NCI-H1417 (cell line): ENCODE measurements around the gene PDLIM5.
"Not testable (repeated sequence)": the region's sequence is repeated elsewhere in the genome, so short reads cannot be mapped to it uniquely, and the experiment has no call there.

Experiments
- DNase-seq, 3 experiments: peaks; one replicate each; lab custom pipeline; 2025; lab: John Stamatoyannopoulos, UW

PDLIM5 gene

DNA sequence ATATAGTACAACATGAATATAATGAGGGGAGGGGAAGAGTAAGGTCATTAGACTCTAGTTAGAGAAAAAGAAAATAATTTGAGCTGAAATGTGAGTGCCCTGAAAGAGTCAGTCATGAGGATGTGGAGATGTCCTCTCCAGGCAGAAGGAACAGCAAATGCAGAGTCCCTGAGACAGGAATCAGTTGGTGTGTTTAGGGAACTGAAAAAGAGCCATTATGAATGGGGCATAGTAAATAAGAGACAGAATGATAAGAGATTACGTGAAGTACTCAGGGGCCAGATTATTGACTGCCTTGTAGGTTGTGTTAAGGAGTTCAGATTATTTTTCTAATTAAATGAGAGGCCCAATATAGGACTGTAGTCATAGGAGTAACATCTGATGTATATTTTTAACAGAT is 147.0 kb downstream of the PDLIM5 start:
- DNase-seq = no peak

DNA sequence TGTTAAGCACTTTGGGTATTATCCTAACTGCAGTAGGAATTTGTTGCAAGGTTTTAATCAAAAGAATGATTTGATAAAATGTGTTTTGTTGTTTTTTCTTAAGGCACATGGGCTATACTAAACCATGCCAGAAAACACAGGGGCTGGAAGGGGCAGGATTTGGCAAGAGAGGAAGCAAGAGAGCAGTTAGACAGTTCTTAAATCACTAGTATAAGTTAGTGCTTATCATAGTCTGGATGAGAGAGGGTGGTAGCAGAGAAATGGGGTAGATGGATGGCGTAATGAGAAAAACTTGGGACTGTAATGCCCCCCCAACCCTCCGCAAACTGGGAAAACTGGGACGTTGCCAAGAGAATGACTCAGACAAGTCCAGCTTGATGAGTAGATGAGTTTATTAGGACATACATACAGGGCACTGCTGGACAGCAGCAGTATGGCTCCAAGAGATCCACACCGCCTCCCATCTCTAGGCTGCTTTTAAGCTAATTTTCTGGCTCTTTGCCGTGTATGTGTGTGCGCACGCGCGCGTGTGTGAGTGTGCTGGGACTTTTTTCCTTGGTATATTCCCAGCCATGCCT is 151.5 kb downstream of the PDLIM5 start:
- DNase-seq = no peak

DNA sequence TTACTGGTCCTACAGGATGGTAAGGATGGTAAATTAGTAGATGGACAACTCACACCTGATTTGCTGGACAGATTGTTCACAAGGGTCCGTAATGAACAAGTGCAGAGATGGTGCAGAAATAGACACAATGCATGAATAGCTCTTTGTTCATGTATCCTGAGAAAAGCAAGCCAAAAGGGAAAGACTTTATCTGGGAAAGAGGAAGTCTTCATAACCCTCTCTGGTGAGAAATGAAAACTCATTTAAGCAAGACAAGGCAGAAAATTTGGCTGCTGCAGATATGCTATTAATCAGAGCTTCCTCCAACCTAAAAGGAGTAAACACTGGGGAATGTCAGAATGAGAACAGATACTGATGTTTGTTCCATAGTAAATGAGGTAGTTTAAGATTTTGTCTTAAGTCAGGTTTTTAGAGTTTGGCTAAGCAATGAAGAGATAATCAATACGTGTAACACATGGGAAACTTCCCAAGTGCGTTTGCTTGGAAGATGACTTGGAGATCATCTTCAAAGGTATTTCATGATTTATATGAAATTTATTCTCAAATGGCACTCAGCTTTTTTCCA is 153.6 kb downstream of the PDLIM5 start:
- DNase-seq = no peak

DNA sequence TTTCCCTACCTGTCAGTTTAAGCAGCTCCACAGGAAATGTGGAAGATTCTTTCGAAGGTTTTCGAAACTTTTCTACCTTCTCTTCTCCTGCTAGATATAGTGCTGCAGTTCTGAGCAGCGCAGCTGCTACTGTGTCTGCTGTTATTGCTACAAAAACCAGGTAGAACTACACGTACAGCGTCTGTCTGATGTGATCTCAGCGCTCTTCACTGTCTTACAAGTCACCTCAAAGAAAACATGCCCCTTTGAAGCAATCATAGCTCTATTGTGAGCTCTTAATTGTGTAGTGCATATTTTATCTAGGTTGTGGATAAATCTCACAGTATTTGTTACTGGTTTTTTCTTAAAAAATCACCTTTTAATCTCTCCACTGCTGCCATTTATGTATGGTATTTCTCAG is 158.4 kb downstream of the PDLIM5 start:
- DNase-seq = no peak

DNA sequence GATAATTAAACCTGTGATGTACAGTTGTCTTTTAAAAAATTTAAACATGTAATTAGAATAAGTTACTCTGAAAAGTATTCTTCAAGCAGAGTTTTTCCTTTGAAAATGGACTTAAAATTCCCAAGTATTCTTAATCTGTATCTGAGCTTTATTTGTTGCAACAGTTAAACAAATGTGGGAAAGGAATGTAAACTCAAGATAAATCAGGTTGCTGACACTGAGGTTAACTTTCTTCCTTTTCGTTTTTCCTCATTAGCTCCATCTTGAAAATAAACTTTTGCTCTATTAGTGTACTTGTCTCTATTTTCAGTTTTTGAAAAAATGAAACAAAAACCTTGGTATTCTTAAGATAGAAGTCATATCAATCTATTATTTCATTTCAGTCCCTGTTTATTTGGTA is 161.5 kb downstream of the PDLIM5 start:
- no peak for DNase-seq

DNA sequence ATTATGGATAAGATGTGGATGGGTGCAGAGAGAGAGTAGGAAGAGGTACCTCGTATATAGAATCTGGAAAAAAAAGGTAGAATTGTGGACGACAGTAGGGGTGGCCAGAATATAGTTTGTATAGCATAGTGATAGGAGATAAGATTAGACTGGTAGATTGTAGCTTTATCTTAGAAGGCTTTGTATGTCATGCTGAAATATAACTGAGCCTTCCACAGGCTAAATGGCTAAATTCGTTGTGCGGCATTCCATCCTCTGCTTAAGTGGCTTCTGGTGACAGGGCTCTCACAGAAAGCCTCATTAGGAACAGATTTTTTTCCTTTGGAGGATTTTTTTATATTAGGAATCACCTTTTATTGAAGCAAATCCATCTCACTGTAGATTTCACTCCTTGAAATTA is 163.7 kb downstream of the PDLIM5 start:
- no peak for DNase-seq

DNA sequence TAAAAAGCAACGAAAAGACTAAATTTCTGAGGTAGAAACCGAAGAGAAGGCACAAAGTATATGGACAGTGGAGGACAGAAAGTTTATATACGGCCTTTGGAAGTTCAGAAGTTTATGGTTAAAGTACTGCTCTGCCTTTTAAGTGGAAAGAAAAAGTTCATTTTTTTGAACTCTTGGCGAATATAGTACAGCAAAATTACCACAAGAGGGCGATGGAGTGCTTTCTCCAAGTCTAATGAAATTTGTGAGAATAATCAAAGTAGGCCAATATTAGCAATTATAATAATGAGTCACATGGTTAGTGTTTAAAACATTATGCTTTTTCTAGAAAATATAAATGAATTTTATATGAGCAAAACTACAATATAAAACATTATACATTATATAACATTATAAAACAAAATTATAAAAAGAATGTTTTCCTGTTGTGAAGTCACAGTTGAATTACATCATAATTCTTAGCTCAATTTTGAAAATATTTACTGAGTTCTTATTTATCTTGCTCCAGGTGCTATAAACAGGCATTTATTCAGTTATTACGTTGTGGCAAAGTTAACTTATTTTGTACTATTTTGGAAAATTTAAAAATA is 169.8 kb downstream of the PDLIM5 start:
- peak in 2 of 3 experiments; percentile 34 to 65 for DNase-seq

DNA sequence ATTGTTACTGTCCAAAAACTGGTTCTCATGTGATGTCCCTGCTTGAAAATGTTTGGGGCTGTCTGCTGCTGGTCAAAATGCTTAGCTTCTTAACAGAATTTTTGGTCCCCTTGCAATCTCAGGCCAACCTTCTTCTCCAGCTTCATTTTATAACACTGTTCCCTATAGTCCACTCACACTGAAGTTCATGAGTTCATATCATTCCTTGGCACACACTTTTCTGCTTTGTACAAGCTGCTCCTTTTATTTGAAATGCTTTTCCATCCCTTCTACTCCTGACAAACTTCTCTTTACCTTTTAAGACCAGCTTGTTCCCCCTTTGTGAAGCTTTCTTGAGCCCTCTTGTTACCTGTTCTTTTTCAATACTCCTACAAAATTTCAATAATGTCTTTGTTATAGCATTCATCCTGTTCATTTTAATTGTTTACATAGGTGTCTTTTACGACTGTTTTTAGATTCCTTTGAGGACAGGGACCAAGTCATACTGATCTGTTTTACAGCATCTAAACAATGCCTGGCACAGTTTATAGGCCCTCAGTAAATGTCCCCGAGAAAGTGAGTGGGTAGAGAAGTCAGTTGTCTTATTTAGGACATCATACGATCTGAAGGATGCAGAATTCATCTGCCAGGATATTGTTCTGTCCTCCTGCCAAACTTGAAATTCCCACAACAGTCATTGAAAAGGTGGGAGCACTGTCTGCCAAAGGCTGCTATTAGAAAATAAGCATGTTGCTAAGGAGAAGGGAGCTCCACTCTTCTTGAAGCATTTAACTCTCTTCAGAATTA is 171.6 kb downstream of the PDLIM5 start:
- no peak for DNase-seq

DNA sequence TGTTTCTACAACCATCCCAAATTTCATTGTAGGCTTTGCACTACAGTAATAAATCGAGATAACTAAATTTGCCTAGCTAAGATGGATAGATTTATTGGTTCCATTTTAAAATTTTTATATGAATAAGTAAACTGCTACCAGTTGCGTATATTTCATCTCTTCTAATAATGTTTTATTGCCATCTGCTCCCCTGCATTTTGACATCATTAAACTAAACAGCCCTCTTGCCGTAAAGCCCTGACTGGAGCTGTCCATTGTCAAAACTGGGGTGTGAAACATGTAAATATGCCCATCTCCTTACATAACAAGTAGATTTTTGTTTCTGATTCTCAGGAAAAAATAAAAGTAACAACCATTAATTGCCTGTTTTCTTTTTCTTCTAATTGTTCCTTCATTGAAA is 175.2 kb downstream of the PDLIM5 start:
- no peak for DNase-seq

DNA sequence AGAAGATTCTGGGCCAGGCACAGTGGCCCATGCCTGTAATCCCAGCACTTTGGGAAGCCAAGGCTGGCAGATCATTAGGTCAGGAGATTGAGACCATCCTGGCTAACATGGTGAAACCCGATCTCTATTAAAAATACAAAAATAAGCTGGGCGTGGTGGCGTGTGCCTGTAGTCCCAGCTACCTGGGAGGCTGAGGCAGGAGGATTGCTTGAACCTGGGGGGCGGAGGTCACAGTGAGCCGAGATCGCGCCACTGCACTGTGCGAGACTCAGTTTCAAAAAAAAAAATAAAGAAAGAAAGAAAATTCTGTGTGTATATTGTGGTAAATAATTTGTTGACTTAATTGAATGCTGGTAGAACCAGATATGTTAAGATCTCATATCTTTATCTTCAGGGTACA is 177.3 kb downstream of the PDLIM5 start:
- DNase-seq = not testable (repeated sequence)

DNA sequence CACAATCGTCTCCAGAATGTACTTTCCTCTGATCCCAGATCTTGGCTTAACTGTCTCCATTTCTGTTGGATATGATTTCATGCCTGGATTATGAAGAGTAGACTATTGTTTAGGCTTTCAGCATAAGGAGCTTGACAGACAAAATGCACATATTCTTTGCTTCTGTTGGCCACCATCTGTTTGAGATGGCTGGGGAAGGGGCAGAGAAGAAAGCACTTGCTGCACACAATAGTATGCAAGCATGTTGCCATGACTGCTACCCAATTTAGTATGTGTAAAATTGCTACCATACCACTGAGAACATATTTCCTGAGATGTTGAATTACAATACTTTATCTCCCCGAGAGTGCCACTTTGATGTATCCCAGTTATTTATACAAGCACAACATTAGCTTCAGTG is 178.1 kb downstream of the PDLIM5 start:
- no peak for DNase-seq

DNA sequence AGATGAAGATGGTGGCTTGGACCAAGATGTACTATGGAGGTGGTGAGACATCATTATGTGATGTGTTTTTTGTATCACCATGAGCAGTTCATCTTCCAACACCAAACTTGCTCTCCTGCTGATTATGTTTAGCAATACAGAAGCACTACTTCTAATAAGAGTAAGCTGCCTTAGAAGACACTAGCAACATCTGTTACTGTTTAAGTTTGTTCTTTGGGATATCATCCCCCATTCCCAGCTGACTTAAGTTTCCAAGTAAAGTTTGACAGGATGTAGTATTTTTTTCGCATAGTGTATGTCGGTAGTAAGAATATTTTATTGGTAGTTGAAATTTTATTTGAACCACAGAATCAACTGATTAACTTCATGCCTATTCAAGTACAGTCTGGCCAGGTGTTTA is 182.5 kb downstream of the PDLIM5 start:
- DNase-seq = no peak

DNA sequence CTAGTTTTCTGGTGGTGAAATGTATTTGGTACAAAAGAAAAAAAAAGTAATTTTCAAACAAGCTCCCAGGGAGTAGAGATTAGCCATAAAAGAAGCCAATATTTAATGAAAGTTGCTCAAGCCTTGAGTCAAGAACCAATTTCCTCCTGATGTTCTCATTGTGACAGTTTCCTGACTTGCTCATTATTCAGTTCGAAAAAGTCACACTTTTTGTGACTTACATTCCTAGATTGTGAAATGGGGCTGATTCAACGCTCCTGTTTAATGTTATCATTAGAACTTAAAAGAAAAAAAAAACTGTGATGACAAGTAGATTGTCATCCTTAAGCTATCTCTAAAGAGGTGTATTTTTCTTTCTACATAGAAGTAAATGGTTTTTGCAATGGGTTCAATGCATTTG is 183.4 kb downstream of the PDLIM5 start:
- no peak for DNase-seq

DNA sequence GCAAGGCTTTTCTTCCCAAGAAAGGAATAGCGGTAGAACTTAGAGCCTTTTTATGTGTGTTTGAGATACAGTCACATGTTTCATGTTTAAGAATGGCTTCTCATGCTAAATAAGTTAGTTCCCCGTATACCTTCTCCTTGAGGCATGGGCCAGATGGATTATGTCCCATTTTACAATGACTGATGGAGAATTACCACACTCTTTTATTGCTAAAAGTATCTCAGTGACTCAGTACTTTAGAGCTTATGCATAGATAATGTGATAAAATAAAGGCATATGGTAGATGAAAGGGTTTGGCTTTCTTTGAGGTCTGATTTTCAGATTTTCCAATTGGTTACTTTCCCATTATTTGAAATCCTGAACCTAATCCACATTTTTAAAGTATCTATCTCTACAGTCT is 184.3 kb downstream of the PDLIM5 start:
- DNase-seq = no peak

DNA sequence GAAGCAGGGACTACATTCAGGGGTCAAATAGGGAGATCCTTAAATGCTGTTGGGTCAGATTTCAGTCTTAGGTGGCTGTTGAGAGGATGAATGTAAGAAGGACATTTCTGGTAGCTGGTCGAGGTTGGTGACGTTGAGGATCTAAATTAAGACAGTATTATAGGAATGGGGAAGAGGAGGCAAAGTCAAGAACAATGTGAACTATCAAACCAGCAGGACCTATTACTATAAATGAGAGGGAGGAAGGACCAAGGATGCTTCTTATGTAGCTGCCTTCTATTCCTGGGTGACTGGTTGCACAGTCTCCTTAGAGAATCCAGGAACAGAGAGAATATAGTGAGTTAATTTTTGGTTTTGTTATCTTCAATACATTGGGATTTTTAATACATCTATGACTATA is 187.6 kb downstream of the PDLIM5 start:
- DNase-seq = no peak

DNA sequence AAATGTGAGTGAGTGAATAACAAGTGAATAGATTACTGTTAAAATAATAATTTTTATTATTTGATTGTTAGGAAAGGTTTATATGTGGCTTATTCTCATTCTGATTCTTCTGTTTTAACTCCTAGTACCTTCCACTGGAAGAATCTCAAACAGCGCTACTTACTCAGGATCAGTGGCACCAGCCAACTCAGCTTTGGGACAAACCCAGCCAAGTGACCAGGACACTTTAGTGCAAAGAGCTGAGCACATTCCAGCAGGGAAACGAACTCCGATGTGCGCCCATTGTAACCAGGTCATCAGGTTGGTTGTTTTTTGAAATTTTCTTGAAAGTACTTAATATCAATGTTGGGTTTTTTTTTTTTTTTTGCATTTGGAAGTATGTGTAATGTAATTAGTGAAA is 188.4 kb downstream of the PDLIM5 start:
- no peak for DNase-seq

DNA sequence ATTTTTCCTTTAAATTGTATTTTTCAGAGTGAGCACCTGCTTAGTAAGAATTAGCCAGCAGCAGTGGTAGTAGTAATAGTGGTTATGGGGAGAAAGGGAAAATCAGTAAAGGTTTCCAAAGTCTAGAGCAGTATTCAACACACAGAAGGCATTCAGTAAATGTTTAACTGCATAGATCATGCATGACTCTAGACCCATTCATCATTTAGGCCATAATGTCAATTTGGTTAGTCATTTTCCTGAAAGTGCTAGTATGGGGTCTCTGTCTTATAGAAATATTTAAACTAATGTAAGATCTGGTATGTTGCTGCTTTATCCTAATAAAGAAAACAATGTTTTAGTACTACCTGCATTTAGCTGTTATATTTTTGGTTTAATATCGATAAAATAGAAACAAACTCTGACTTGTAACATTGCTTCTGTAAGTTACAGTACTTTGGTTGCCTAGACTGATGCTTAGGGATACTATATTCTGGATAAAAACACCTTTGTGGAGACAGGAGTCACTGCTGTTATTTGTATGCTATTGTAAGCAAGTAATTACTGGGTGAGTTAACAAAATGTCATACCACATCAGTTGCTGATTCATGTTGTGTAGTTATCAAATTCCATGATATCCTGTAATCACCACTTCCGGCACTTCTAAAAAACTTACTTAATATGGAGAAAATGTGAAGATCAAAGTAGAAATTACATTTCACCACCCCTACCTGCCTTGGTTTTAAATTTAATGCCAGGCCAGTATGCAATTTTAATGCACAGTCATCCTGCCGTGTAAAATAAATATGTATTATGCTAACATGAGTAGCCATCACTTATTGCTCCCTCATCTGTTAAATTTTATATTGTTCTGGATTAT is 190.2 kb downstream of the PDLIM5 start:
- no peak for DNase-seq

DNA sequence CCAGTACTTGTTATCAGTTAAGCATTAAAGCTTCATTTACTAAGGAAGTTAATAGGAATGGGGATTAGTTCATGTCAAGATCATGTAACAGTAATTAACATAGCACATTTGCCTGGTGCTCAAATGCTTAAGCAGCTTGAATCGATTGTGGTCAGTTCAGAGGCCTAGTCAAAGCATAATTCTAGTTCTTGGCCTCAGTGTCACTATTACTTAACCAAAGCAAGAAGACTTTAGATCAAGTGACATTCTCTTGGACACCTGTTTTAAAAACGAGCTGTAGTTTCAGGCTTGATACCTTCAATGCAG is 190.8 kb downstream of the PDLIM5 start:
- DNase-seq = peak in 1 of 3 experiments; percentile 24

DNA sequence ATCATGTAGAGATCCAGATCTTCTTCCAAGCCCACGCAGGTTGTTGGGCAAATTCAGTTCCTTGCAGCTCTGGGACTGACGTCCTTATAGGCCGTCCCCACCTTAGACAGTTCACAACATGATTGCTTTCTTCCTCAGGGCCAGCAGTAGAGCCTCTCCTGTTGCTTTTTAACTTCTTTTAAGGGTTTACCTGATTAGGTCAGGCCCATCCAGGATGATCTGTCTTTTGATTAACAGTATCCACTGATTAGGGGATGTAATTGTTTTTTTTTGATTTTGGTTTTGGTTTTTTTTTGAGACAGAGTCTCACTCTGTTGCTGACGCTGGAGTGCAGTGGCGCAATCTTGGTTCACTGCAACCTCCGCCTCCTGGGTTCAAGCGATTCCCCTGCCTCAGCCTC is 197.0 kb downstream of the PDLIM5 start:
- no peak for DNase-seq

DNA sequence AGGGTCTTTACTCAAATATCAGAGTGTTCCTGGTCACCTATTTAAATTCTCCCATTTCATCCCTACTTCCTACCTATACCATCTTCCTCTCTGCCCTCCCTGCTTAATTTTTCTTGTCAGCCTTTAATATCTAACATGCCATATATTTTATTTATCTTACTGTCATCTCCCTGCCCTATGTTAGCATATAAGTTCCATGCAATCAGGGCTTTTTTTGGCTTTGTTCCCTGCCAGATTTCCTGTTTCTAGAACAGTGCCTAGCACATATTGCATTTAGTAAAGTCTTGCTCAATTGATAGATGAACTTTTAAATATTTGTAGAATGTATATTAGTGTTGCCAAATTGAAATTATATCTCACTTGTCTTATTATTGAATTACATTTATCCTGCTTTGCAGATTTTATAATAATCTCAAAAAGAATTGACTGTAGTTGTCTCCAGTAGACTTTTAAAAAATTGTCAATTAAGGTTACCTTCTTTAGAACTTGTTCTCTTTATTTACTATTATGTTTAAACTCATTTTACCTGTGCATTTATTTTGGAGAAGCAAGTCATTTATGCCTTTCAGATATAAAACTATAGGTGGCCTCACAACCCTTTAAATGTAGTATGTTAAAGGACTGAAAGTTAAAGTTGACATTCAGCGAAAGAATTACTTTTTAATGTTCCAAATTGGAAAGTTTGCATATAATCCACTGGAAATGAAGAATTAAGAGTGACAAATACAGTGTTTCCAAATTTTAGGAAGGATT is 197.8 kb downstream of the PDLIM5 start:
- DNase-seq = no peak

DNA sequence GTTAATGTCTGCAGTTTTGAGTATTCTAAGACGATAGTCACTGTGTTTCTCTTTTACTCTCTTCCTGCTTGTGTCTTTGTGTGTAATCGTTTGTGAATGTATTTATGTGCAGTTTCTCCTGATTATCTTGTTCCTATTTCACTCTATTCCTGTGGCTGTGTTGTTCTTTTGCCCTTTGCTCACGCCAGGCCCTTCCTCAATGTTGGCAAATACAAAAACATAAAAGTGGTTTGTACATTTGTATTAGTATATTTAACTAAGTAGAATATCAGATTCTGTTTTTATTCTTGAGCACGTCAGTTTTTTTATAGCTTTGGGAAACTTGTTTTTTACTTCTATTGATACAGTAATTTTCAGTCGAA is 198.4 kb downstream of the PDLIM5 start:
- no peak for DNase-seq

DNA sequence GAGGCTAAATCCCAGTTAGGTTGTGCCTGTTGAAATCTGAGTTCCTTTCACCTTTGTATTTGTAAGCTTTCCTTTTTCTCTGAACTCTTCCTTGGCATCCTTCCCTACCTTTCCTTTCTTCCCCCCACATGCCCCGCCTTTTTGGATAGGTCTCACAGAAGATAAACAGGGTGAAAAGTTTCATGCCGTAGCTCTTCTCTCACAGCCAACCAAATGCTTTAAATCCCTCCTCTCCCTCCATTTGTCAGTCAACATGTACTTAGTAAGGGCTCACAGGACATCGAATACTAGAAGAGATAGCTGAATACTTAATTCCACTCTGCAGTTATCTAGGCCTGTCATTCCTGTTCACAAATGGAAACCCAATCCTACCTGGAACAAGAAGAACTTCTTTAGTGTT is 198.9 kb downstream of the PDLIM5 start:
- no peak for DNase-seq
